Frontal cortex (tissue), 4 donors: ENCODE data around the gene HDAC7. TPM values are rescaled to one million over a fixed set of nuclear protein-coding genes. Genes with fewer than 3 reads are reported as not detected.
"Not testable (repeated sequence)": the region's sequence is repeated elsewhere in the genome, so short reads cannot be mapped to it uniquely, and the experiment has no call there.

Experiments used
- DNase-seq, 2 donors: peaks; one replicate each; pipeline ENCODE4 v3.0.0; 2012; ENCODE audit warnings: low spot score in 2 of 2
- FAIRE-seq: peaks from 2 replicates; lab custom pipeline; 2012; peaks lifted over from hg19 to GRCh38; lab: Jason Lieb, UNC
- total RNA-seq: library from RNA; depleted of rRNA; stranded (reverse); fragments of >200 nt; gene quantifications from one replicate; pipeline ENCODE4 v1.2.3, GENCODE V29; 2014
- donor health status: control.
- donor health status: control.
- donor health status: control.

Gene HDAC7
- total RNA-seq, 1 donor from 2014 or later = 4.9 TPM

- FAIRE-seq = no peak
These were observed 30.7 kb upstream of the HDAC7 start for GRCh38 chr12:47850153-47851084.

GRCh38 chr12:47849261-47849660 lies 29.6 kb upstream of the HDAC7 start:
- DNase-seq = no peak
- FAIRE-seq = no peak

More at GRCh38 chr12:47850153-47851084, 30.7 kb upstream of the HDAC7 start:
- no peak for DNase-seq

- FAIRE-seq = no peak
- DNase-seq = no peak
These were observed 29.1 kb upstream of the HDAC7 start for GRCh38 chr12:47848853-47849252.

- no peak for FAIRE-seq
These were observed 26.7 kb upstream of the HDAC7 start for GRCh38 chr12:47846294-47846996.

GRCh38 chr12:47845081-47845480 lies 25.4 kb upstream of the HDAC7 start:
- FAIRE-seq = no peak
- no peak for DNase-seq

More at GRCh38 chr12:47846294-47846996, 26.7 kb upstream of the HDAC7 start:
- DNase-seq = no peak

- no peak for FAIRE-seq
- DNase-seq = no peak
These were observed 24.7 kb upstream of the HDAC7 start for GRCh38 chr12:47844264-47845019.

- no peak for FAIRE-seq
- DNase-seq = no peak
These were observed 23.7 kb upstream of the HDAC7 start for GRCh38 chr12:47843226-47843980.

GRCh38 chr12:47842543-47842942 lies 22.8 kb upstream of the HDAC7 start:
- FAIRE-seq, DNase-seq: not testable (repeated sequence)

- FAIRE-seq (no peak), DNase-seq (no peak)
These were observed 22.2 kb upstream of the HDAC7 start for GRCh38 chr12:47841910-47842309.

- DNase-seq (no peak), FAIRE-seq (no peak)
These were observed 21.8 kb upstream of the HDAC7 start for GRCh38 chr12:47841501-47841900.

- DNase-seq (no peak), FAIRE-seq (no peak)
These were observed 20.9 kb upstream of the HDAC7 start for GRCh38 chr12:47840571-47840970.

- no peak for FAIRE-seq
These were observed 19.6 kb upstream of the HDAC7 start for GRCh38 chr12:47839214-47839876.

GRCh38 chr12:47838286-47838931 lies 18.7 kb upstream of the HDAC7 start:
- DNase-seq (peak; percentile 54 to 56), FAIRE-seq (no peak)

More at GRCh38 chr12:47839214-47839876, 19.6 kb upstream of the HDAC7 start:
- no peak for DNase-seq

GRCh38 chr12:47837190-47838171 lies 17.8 kb upstream of the HDAC7 start:
- DNase-seq (peak; percentile 66 to 69), FAIRE-seq (no peak)

- DNase-seq (no peak), FAIRE-seq (no peak)
These were observed 16.1 kb upstream of the HDAC7 start for GRCh38 chr12:47835831-47836155.

- DNase-seq (no peak), FAIRE-seq (no peak)
These were observed 15.5 kb upstream of the HDAC7 start for GRCh38 chr12:47835006-47835830.
